Thoracic aorta (tissue), 2 donors: ENCODE data around the gene AKAP17A. TPM values are rescaled to one million over a fixed set of nuclear protein-coding genes. Genes with fewer than 3 reads are reported as not detected.

Experiments used
- ATAC-seq: fragments of 150-250 bp; one replicate; pipeline ENCODE4 v1.8.0; 2017; ENCODE audit warnings: low read depth; ENCODE audit not compliant: insufficient number of reproducible peaks, low FRiP score
- DNase-seq: peaks from one replicate; pipeline ENCODE4 v3.0.0-alpha.2; 2020; ENCODE audit warnings: low spot score
- H3K27ac ChIP-seq, 2 donors: fragments of 200-600 bp; sonication (generic); 1 replicate in 1 of 2; 2 replicates in 1 of 2; pipeline ENCODE4 v1.5.1; 2016; ENCODE audit warnings: mild to moderate bottlenecking in 2 of 2, moderate library complexity in 2 of 2
- H3K27me3 ChIP-seq: fragments of 200-600 bp; sonication (generic); replicated peaks from 2 replicates; pipeline ENCODE4 v1.6.0; 2016; ENCODE audit warnings: mild to moderate bottlenecking; ENCODE audit not compliant: insufficient read depth
- H3K36me3 ChIP-seq: fragments of 200-600 bp; sonication (generic); one replicate; pipeline ENCODE4 v1.5.1; 2016
- H3K4me1 ChIP-seq, 2 donors: fragments of 200-600 bp; sonication (generic); 1 replicate in 1 of 2; 2 replicates in 1 of 2; pipeline versions ENCODE4 v1.5.1 to v1.6.0; 2016; ENCODE audit warnings: low read depth in 2 of 2, mild to moderate bottlenecking in 1 of 2; ENCODE audit not compliant: control insufficient read depth in 1 of 2
- H3K4me3 ChIP-seq: fragments of 200-600 bp; sonication (generic); 2 replicates; pipeline ENCODE4 v1.5.1; 2016; ENCODE audit warnings: mild to moderate bottlenecking
- H3K9me3 ChIP-seq: fragments of 200-600 bp; sonication (generic); 2 replicates; pipeline ENCODE4 v1.5.1; 2016
- total RNA-seq, 2 donors: library from RNA; depleted of rRNA; stranded (reverse); fragments of >200 nt; gene quantifications; one replicate each; pipeline versions ENCODE4 v1.1.0 to v1.2.3, GENCODE V29; 2016
- TF ChIP-seq, protein P1 (sequence below): fragments of 200-600 bp; sonication (generic); IDR thresholded peaks from one replicate; pipeline ENCODE4 v1.5.1; 2019; ENCODE audit warnings: antibody characterized with exemption

The AKAP17A gene
- total RNA-seq, 2 donors from 2014 or later, result 53.3 to 71.5 TPM

- ATAC-seq (no peak), DNase-seq (no peak)
- H3K4me1 ChIP-seq, result no peaks in the 10 kb centered on the region
- H3K9me3 ChIP-seq, result no peaks in the 10 kb centered on the region
- H3K36me3 ChIP-seq, result no peaks in the 10 kb centered on the region
- TF ChIP-seq, protein P1, sequence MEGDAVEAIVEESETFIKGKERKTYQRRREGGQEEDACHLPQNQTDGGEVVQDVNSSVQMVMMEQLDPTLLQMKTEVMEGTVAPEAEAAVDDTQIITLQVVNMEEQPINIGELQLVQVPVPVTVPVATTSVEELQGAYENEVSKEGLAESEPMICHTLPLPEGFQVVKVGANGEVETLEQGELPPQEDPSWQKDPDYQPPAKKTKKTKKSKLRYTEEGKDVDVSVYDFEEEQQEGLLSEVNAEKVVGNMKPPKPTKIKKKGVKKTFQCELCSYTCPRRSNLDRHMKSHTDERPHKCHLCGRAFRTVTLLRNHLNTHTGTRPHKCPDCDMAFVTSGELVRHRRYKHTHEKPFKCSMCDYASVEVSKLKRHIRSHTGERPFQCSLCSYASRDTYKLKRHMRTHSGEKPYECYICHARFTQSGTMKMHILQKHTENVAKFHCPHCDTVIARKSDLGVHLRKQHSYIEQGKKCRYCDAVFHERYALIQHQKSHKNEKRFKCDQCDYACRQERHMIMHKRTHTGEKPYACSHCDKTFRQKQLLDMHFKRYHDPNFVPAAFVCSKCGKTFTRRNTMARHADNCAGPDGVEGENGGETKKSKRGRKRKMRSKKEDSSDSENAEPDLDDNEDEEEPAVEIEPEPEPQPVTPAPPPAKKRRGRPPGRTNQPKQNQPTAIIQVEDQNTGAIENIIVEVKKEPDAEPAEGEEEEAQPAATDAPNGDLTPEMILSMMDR, result no peak
- no peaks in the 10 kb centered on the region for H3K27me3 ChIP-seq
- H3K27ac ChIP-seq, result no peak overlapping the region
- H3K4me3 ChIP-seq, result no peak overlapping the region
Measured at GRCh38 chrX:1578511-1579173, 12.8 kb upstream of the AKAP17A start.

DNA sequence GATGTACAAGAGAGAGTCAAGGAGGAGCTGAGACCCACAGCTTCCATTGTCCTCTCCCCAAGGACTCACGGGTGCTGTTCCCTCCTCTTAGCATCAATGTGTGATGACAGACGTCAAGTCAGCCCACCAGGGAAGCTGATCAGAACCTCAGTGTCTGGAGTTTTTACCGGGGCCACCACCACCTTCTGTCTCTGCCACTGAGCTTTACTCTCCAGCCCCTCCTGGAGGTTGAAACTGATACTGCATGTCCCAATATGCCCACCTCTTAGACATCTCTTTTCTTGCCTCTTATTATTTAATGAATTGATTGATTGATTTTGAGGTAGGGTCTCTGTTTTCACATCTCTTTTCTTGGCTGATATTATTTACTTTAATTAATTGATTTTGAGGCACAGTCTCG lies 10.3 kb upstream of the AKAP17A start:
- Histone ChIP-seq H3K27me3 (no peaks in the 10 kb centered on the region), H3K4me3 (no peak overlapping the region), H3K27ac (no peak overlapping the region), H3K4me1 (no peaks in the 10 kb centered on the region), H3K36me3 (no peaks in the 10 kb centered on the region), H3K9me3 (no peaks in the 10 kb centered on the region)
- no peak for ATAC-seq
- no peak for DNase-seq
- TF ChIP-seq, protein P1, result peak; percentile 78

- H3K27ac ChIP-seq, result no peak overlapping the region
- TF ChIP-seq, protein P1, result no peak
- no peak for DNase-seq
Measured at GRCh38 chrX:1582686-1583437, 8.5 kb upstream of the AKAP17A start.

GRCh38 chrX:1584237-1585011 lies 7.0 kb upstream of the AKAP17A start:
- no peak for ATAC-seq
- Histone ChIP-seq H3K9me3 (no peaks in the 10 kb centered on the region), H3K4me3 (no peak overlapping the region), H3K4me1 (no peaks in the 10 kb centered on the region), H3K36me3 (no peaks in the 10 kb centered on the region), H3K27me3 (no peaks in the 10 kb centered on the region), H3K27ac (no peak overlapping the region)
- TF ChIP-seq, protein P1, result no peak
- DNase-seq, result no peak

More at GRCh38 chrX:1582686-1583437, 8.5 kb upstream of the AKAP17A start:
- Histone ChIP-seq H3K4me3 (no peak overlapping the region), H3K27me3 (no peaks in the 10 kb centered on the region), H3K9me3 (no peaks in the 10 kb centered on the region), H3K4me1 (no peaks in the 10 kb centered on the region), H3K36me3 (no peaks in the 10 kb centered on the region)
- no peak for ATAC-seq

DNA sequence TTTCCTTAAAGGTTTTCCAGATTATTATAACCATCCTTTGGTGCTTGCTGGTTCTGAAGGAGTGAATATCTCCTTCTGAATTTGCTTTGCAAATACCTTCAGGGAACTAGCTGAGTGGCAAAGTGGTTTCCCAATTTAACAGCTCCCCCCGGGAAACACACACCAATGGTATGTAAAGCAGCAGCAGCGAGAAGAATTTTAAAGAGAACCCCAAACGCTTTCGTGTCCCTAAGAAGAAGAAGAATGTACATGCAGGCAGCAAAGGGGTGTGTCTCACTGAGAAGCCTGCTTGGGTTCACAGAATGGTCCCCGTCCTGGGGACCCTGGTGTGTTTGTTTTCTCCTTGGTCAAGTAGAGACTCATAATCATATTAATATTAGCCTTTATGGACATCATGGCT lies 4.2 kb upstream of the AKAP17A start:
- H3K27me3 ChIP-seq, result no peaks in the 10 kb centered on the region
- peaks cover under 1 to 2% of the 10 kb centered on the region in 2 donors for H3K4me1 ChIP-seq
- TF ChIP-seq, protein P1, result no peak
- no peak overlapping the region for H3K27ac ChIP-seq
- no peaks in the 10 kb centered on the region for H3K36me3 ChIP-seq
- ATAC-seq (no peak), DNase-seq (no peak)
- no peak overlapping the region for H3K4me3 ChIP-seq
- no peaks in the 10 kb centered on the region for H3K9me3 ChIP-seq
